Gastroesophageal sphincter (tissue), 4 donors: ENCODE measurements around the gene SLC25A25. TPM values are rescaled to one million over a fixed set of nuclear protein-coding genes. Genes with fewer than 3 reads are reported as not detected.

ENCODE experiments used
- ATAC-seq: fragments of 150-250 bp; one replicate; pipeline ENCODE4 v1.9.1; 2016; ENCODE audit warnings: mild to moderate bottlenecking, moderate library complexity
- H3K27ac ChIP-seq, 4 donors: fragments of 200-600 bp; sonication (generic) in 3 of 4; 1 replicate in 3 of 4; 2 replicates in 1 of 4; pipeline ENCODE4 v1.5.1; 2016 to 2019
- H3K27me3 ChIP-seq: fragments of 200-600 bp; sonication (generic); one replicate; pipeline ENCODE4 v1.5.1; 2019
- H3K36me3 ChIP-seq, 2 donors: fragments of 200-600 bp; sonication (generic); one replicate each; pipeline ENCODE4 v1.5.1; 2019; ENCODE audit warnings: control low read depth in 1 of 2
- H3K4me1 ChIP-seq, 3 donors: fragments of 200-600 bp; sonication (generic); 1 replicate in 2 of 3; 2 replicates in 1 of 3; pipeline ENCODE4 v1.5.1; 2016 to 2019; ENCODE audit warnings: control low read depth in 2 of 3
- H3K4me3 ChIP-seq, 2 donors: fragments of 200-600 bp; sonication (generic); one replicate each; pipeline ENCODE4 v1.5.1; 2019; ENCODE audit warnings: mild to moderate bottlenecking in 1 of 2, moderate library complexity in 1 of 2
- H3K9me3 ChIP-seq, 3 donors: fragments of 200-600 bp; sonication (generic); one replicate each; pipeline ENCODE4 v1.5.1; 2017 to 2019; ENCODE audit warnings: control low read depth in 2 of 3
- EP300 ChIP-seq: sonication (generic); formaldehyde crosslinking; IDR thresholded peaks from one replicate; pipeline ENCODE4 v1.6.1; 2017; ENCODE audit warnings: antibody characterized with exemption, mild to moderate bottlenecking
- POLR2A ChIP-seq, 2 donors: fragments of 450-650 bp; IDR thresholded peaks; one replicate each; pipeline ENCODE4 v1.6.1; 2017; ENCODE audit warnings: antibody characterized with exemption in 2 of 2, mild to moderate bottlenecking in 2 of 2, moderate library complexity in 1 of 2
- POLR2AphosphoS5 ChIP-seq: sonication (generic); formaldehyde crosslinking; IDR thresholded peaks from one replicate; pipeline ENCODE4 v1.6.1; 2017; ENCODE audit warnings: antibody characterized with exemption
- WGBS, 2 donors: methylation state at CpG; one replicate each; pipeline ENCODE4 v1.1.5; 2018; ENCODE audit warnings: low coverage in 1 of 2; 5-methylcytosine and 5-hydroxymethylcytosine counted together
- total RNA-seq, 4 donors: library from RNA; depleted of rRNA; stranded (reverse); fragments of >200 nt; gene quantifications; one replicate each; pipeline ENCODE4 v1.1.0, GENCODE V29; 2016
- TF ChIP-seq, protein P1 (sequence below), 4 experiments: fragments of 200-600 bp in 2 of 4; fragments of 450-650 bp in 2 of 4; sonication (generic) in 1 of 4; IDR thresholded peaks; one replicate each; pipeline ENCODE4 v1.5.1; 2017 to 2019; ENCODE audit warnings: antibody characterized with exemption in 4 of 4, mild to moderate bottlenecking in 2 of 4, moderate library complexity in 2 of 4

SLC25A25 gene
- total RNA-seq, 4 donors from 2014 or later: 16.1 to 64.1 (median 18.3) TPM

- H3K36me3 ChIP-seq: peaks cover 0 to 27% of the 10 kb centered on the region in 2 donors
- TF ChIP-seq EP300 (no peak), POLR2AphosphoS5 (no peak), POLR2A (IDR thresholded peaks at IDR 0.05) (no peak)
- TF ChIP-seq, protein P1, sequence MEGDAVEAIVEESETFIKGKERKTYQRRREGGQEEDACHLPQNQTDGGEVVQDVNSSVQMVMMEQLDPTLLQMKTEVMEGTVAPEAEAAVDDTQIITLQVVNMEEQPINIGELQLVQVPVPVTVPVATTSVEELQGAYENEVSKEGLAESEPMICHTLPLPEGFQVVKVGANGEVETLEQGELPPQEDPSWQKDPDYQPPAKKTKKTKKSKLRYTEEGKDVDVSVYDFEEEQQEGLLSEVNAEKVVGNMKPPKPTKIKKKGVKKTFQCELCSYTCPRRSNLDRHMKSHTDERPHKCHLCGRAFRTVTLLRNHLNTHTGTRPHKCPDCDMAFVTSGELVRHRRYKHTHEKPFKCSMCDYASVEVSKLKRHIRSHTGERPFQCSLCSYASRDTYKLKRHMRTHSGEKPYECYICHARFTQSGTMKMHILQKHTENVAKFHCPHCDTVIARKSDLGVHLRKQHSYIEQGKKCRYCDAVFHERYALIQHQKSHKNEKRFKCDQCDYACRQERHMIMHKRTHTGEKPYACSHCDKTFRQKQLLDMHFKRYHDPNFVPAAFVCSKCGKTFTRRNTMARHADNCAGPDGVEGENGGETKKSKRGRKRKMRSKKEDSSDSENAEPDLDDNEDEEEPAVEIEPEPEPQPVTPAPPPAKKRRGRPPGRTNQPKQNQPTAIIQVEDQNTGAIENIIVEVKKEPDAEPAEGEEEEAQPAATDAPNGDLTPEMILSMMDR (IDR thresholded peaks at IDR 0.05): no peak
- peaks cover 0 to 48% (median 21%) of the 10 kb centered on the region in 3 donors for H3K4me1 ChIP-seq
- no peak overlapping the region for H3K4me3 ChIP-seq
- no peaks in the 10 kb centered on the region for H3K27me3 ChIP-seq
- no peaks in the 10 kb centered on the region for H3K9me3 ChIP-seq
- peak overlapping the region in 1 of 4 donors; percentile 24 for H3K27ac ChIP-seq
- ATAC-seq: no peak
- 60% methylated on average over 1 of the region's 6 CpGs; no CpG with 5 or more reads in 1 of the 2 donors for WGBS, 2 donors
Measured at GRCh38 chr9:128062279-128062678, 5.8 kb upstream of the SLC25A25 start.

DNA sequence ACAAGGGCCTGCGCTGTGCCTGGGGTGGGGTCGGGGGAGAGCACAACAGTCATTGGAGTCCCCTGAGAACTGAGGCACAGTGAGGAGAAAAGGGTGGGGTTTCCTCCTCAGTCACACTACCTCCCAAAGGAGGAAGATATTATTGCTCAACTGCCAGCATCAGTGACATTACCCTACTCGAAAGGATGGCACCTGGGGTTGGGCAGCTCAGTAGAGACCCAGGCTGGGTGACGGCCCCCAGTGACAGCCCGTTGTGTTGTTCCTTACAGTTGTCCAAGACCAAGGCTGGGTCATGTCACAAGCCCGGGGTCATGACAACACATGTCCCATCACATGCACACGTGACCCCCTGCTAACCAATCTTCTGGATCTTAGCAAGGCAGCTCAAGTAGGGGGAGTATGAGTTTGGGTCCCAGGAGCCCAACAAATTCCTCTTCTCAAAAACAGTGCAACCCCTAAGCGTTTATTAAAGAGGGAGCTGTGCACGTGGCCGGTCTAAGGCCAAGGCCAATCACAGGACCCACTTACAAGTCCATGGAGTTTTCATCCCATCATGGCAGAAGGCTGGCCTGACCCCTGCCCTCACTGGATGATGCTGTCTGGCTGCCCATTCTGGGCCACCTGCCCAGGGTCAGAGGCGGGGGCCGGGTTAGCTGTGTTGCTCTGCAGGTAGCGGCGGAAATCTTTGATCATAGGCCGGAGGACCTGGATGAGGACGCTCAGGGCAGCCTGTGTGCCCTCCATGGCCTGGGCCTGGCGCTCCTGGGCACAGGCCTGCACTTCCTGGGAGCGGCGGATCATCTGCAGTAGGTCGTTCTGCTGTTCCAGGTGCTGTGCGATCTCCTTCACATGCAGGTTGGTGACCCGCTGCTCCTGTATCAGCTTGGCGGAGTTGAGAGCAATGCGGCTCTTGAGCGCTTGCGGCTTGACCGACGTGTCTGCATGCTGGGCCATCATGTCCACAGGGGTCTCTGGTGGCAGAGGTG, 4.9 kb upstream of the SLC25A25 start:
- Histone ChIP-seq H3K9me3 (no peaks in the 10 kb centered on the region), H3K4me1 (peaks cover 0 to 48% (median 21%) of the 10 kb centered on the region in 3 donors), H3K27ac (peak overlapping the region in 1 of 4 donors; percentile 24), H3K27me3 (no peaks in the 10 kb centered on the region), H3K4me3 (no peak overlapping the region), H3K36me3 (peaks cover 0 to 27% of the 10 kb centered on the region in 2 donors)
- no peak for TF ChIP-seq EP300
- TF ChIP-seq, protein P1 (IDR thresholded peaks at IDR 0.05): no peak
- TF ChIP-seq POLR2A (IDR thresholded peaks at IDR 0.05): no peak
- TF ChIP-seq POLR2AphosphoS5: no peak
- 55% methylated on average over 2 of the region's 28 CpGs; no CpG with 5 or more reads in 1 of the 2 donors for WGBS, 2 donors
- ATAC-seq: no peak

GRCh38 chr9:128065907-128066712, 1.9 kb upstream of the SLC25A25 start:
- H3K36me3 ChIP-seq: peaks cover 0 to 27% of the 10 kb centered on the region in 2 donors
- peak overlapping the region; percentile 30 to 97 for H3K4me3 ChIP-seq
- no peaks in the 10 kb centered on the region for H3K27me3 ChIP-seq
- H3K4me1 ChIP-seq: peaks cover 0 to 75% (median 21%) of the 10 kb centered on the region in 3 donors
- H3K27ac ChIP-seq: peak overlapping the region in 2 of 4 donors; percentile 92 to 99
- no peak for ATAC-seq
- 92 to 96% methylated on average over 2 to 9 of the region's 18 CpGs for WGBS, 2 donors
- H3K9me3 ChIP-seq: no peaks in the 10 kb centered on the region
- TF ChIP-seq, protein P1 (IDR thresholded peaks at IDR 0.05): no peak
- no peak for TF ChIP-seq EP300
- no peak for TF ChIP-seq POLR2AphosphoS5
- TF ChIP-seq POLR2A (IDR thresholded peaks at IDR 0.05): no peak

GRCh38 chr9:128066713-128067644, 1.1 kb upstream of the SLC25A25 start, which contains the start of gene NAIF1:
Gene NAIF1 (minus strand): TSS chr9:128067320. CDS start chr9:128067101, 219 bp downstream.
- peak within 1 kb of the TSS; percentile 66 to 97 for H3K4me3 ChIP-seq
- no peaks in the 10 kb centered on the region for H3K27me3 ChIP-seq
- WGBS, 2 donors: 0 to 18% methylated on average over 10 to 29 of the region's 54 CpGs
- peaks cover 0 to 18% of the 10 kb centered on the region in 2 donors for H3K36me3 ChIP-seq
- H3K27ac ChIP-seq: peak within 1 kb of the TSS; percentile 92 to 99 (median 96)
- peaks cover 0 to 80% (median 25%) of the 10 kb centered on the region in 3 donors for H3K4me1 ChIP-seq
- peak; percentile 88 for ATAC-seq
- TF ChIP-seq POLR2A (IDR thresholded peaks at IDR 0.05) (peak; percentile 39 to 57), POLR2AphosphoS5 (peak; percentile 74), EP300 (no peak)
- TF ChIP-seq, protein P1 (IDR thresholded peaks at IDR 0.05): no peak
- no peaks in the 10 kb centered on the region for H3K9me3 ChIP-seq
